ENCODE data around the gene IQGAP1. TPM values are rescaled to one million over a fixed set of nuclear protein-coding genes. Genes with fewer than 3 reads are reported as not detected.
A peak's percentile ranks its signal among the peaks of the same experiment; 100 is the strongest.

IQGAP1 gene
- polyA plus RNA-seq, 3 donors = 140 to 276 (median 207) TPM

GRCh38 chr15:90451053-90451850, 63.2 kb downstream of the IQGAP1 start:
- no peak overlapping the region for H2AFZ ChIP-seq (ENCODE audit: insufficient read depth, low read depth, low read length, poor library complexity, severe bottlenecking)
- Mint-ChIP-seq H3K4me3 (no peak overlapping the region), H3K9me3 (no peaks in the 10 kb centered on the region), H3K36me3 (peaks cover 92 to 93% of the 10 kb centered on the region in 2 donors), H3K27me3 (ENCODE audit: low read depth in 3 of 3) (peaks cover 0 to 3% (median 0%) of the 10 kb centered on the region in 3 donors), H3K4me1 (no peaks in the 10 kb centered on the region), H3K27ac (peak overlapping the region in 3 of 7 donors; percentile 32 to 79 (median 64))
- H3K79me2 ChIP-seq (ENCODE audit: insufficient read depth, low read length) = peaks cover 41% of the 10 kb centered on the region
- WGBS (ENCODE audit: insufficient coverage) = no CpG with 5 or more reads among the region's 5 CpGs
- no peaks in the 10 kb centered on the region for H3K4me1 ChIP-seq (ENCODE audit: control insufficient read depth in 1 of 2, insufficient read depth in 2 of 2, low read length in 2 of 2)
- H3K27me3 ChIP-seq (ENCODE audit: control insufficient read depth in 2 of 2, insufficient read depth in 2 of 2, low read length in 2 of 2) = no peaks in the 10 kb centered on the region
- H3K36me3 ChIP-seq (replicated peaks in 1 of 2; ENCODE audit: control insufficient read depth in 1 of 2, insufficient read depth in 2 of 2, low read length in 2 of 2) = peaks cover 95 to 100% of the 10 kb centered on the region in 2 donors
- H3K4me3 ChIP-seq (replicated peaks in 1 of 3; ENCODE audit: low read depth in 2 of 3, low read length in 3 of 3) = no peak overlapping the region
- DNase-seq = no peak
- TF ChIP-seq CTCF (IDR thresholded peaks at IDR 0.05) = no peak
- H4K20me1 ChIP-seq (ENCODE audit: insufficient read depth, low read length) = peaks cover 97% of the 10 kb centered on the region
- intact Hi-C loops (cut with micrococcal nuclease) = no loop called here
- no peak overlapping the region for H3K4me2 ChIP-seq (replicated peaks; ENCODE audit: extremely low read depth, low read length, poor library complexity, severe bottlenecking)
- no peak overlapping the region for H3K27ac ChIP-seq (ENCODE audit: low read depth in 1 of 2, low read length in 2 of 2)
- no peaks in the 10 kb centered on the region for H3K9me3 ChIP-seq (replicated peaks in 1 of 2; ENCODE audit: control insufficient read depth in 1 of 2, insufficient read depth in 1 of 2, low read length in 2 of 2)
- H3K9ac ChIP-seq (ENCODE audit: insufficient read depth, low read length, poor library complexity, severe bottlenecking) = no peak overlapping the region

- peaks cover 41% of the 10 kb centered on the region for H3K79me2 ChIP-seq (ENCODE audit: insufficient read depth, low read length)
- no peak overlapping the region for H2AFZ ChIP-seq (ENCODE audit: insufficient read depth, low read depth, low read length, poor library complexity, severe bottlenecking)
- no peak overlapping the region for H3K4me3 ChIP-seq (replicated peaks in 1 of 3; ENCODE audit: low read depth in 2 of 3, low read length in 3 of 3)
- no peaks in the 10 kb centered on the region for H3K9me3 ChIP-seq (replicated peaks in 1 of 2; ENCODE audit: control insufficient read depth in 1 of 2, insufficient read depth in 1 of 2, low read length in 2 of 2)
- no peaks in the 10 kb centered on the region for H3K27me3 ChIP-seq (ENCODE audit: control insufficient read depth in 2 of 2, insufficient read depth in 2 of 2, low read length in 2 of 2)
- peaks cover 89 to 96% of the 10 kb centered on the region in 2 donors for H3K36me3 Mint-ChIP-seq
- 100% methylated on average over 3 of the region's 5 CpGs for WGBS (ENCODE audit: insufficient coverage)
- H3K27ac ChIP-seq (ENCODE audit: low read depth in 1 of 2, low read length in 2 of 2) = peak overlapping the region in 1 of 2 donors; percentile 7
- intact Hi-C loops (cut with micrococcal nuclease) = no loop called here
- H3K4me2 ChIP-seq (replicated peaks; ENCODE audit: extremely low read depth, low read length, poor library complexity, severe bottlenecking) = no peak overlapping the region
- peak overlapping the region in 3 of 7 donors; percentile 54 to 72 (median 61) for H3K27ac Mint-ChIP-seq
- no peak overlapping the region for H3K4me3 Mint-ChIP-seq
- no peak overlapping the region for H3K9ac ChIP-seq (ENCODE audit: insufficient read depth, low read length, poor library complexity, severe bottlenecking)
- H3K9me3 Mint-ChIP-seq = no peaks in the 10 kb centered on the region
- H3K27me3 Mint-ChIP-seq (ENCODE audit: low read depth in 3 of 3) = no peaks in the 10 kb centered on the region
- TF ChIP-seq CTCF (IDR thresholded peaks at IDR 0.05) = no peak
- DNase-seq = no peak
- peaks cover 4% of the 10 kb centered on the region for H3K4me1 Mint-ChIP-seq
- no peaks in the 10 kb centered on the region for H3K4me1 ChIP-seq (ENCODE audit: control insufficient read depth in 1 of 2, insufficient read depth in 2 of 2, low read length in 2 of 2)
- H3K36me3 ChIP-seq (replicated peaks in 1 of 2; ENCODE audit: control insufficient read depth in 1 of 2, insufficient read depth in 2 of 2, low read length in 2 of 2) = peaks cover 96 to 99% of the 10 kb centered on the region in 2 donors
- H4K20me1 ChIP-seq (ENCODE audit: insufficient read depth, low read length) = peaks cover 97% of the 10 kb centered on the region
Observed at GRCh38 chr15:90456236-90456635, 68.2 kb downstream of the IQGAP1 start.
